ENCODE results near the gene TYK2.
A peak's percentile ranks its signal among the peaks of the same experiment; 100 is the strongest.
"Not testable (repeated sequence)": the region's sequence is repeated elsewhere in the genome, so short reads cannot be mapped to it uniquely, and the experiment has no call there.

The TYK2 gene

GRCh38 chr19:10372690-10373089 is 7.7 kb downstream of the TYK2 start:
- no peak for DNase-seq (ENCODE audit: low spot score)

DNA sequence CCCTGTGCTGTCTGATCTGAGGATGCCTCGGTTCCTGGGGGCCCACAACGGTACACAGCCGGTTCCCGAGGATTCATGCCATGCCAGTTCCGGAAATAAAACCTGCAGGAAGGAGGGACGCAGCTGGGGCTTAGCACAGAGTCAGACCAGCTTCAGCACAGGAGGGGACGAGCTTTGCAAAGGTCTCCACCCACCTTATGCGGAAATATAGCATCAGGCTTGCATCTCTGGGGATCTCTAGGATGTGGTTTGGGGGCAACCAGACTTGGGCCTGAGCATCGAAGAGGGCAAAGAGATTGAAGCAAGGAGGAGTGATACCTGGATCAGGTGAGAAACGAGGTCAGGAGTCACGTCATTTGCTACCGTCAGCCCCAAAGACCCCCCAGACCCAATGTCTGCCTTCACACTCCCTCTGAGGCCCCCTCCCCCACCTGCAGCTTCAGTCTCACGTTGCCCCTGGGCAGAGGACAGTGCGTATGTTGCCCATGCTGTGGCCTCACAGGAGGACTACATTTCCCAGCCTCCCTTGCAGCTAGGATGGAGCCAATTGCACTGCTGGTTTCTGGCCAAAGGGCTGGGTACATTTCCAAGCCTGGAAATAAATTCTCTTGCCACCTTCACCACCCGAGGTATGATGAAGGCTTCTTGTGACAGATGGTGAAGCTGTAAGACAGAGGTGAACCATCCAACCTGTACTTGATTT is 12.1 kb downstream of the TYK2 start:
- no peak for DNase-seq (ENCODE audit: low spot score)

DNA sequence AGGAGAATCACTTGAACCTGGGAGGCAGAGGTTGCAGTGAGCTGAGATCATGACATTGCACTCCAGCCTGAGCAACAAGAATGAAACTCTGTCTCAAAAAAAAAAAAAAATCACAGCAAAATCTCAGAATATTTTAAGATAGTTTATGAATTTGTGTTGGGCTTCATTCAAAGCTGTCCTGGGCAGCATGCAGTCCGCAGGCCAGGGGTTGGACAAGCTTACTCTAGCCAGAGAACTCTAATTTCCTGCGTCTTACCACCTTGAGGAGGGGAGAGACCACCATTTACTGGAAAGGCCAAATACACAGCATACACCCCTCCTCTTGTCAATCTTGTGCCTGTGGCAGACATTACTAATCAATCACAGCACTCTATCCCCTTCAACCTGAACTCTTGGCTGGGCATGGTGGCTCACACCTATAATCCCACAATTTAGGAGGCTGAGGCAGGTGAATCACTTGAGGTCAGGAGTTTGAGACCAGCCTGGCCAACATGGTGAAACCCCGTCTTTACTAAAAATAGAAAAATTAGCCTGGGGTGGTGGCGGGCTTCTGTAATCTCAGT is 13.3 kb downstream of the TYK2 start:
- DNase-seq (ENCODE audit: low spot score), result not testable (repeated sequence)

- no peak for DNase-seq (ENCODE audit: low spot score)
These were observed 14.9 kb downstream of the TYK2 start for GRCh38 chr19:10365518-10365917.

- no peak for DNase-seq (ENCODE audit: low spot score)
These were observed 15.7 kb downstream of the TYK2 start for GRCh38 chr19:10364644-10365043.

- peak; percentile 87 for DNase-seq (ENCODE audit: low spot score)
These were observed 16.5 kb downstream of the TYK2 start for GRCh38 chr19:10363789-10364281.

DNA sequence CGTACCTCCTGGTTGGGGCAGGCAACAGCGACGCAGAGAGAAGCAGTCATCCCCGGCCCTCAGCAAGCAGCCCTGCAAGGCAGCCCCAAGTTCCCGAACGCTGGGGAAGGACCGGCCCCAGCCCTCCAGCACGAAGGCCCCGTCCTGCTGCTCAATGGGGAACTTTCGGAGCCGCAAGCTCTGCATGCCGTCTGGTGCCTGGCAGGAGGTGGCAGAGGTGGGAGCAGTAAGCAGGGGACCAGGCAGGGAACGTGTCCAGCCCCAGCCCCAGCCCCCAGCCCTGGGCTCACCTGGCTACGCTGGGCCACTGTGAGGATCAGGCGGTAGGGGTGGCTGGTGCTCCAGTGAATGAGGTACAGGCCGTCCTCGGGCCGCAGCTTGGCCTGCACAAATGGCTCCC is 18.1 kb downstream of the TYK2 start:
- no peak for DNase-seq (ENCODE audit: low spot score)

DNA sequence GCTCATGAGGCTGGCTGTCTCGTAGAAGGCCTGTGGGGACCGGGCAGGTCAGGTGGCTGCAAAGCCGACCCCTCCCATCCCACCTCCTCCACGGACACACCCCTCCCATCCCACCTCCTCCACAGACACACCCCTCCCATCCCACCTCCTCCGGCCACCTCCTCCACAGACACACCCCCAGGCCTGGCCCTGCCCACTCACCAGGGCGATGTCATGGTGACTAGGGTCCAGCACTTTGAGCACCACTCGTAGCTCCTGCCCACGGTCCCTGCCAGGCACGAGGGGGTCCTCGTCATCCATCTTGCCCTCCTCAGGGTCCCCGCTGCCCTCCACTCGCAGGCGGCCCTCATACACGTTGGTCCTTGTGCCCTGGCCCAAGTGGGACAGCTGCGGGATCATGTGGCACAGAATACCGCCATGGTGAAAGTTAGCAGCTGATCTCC is 18.8 kb downstream of the TYK2 start:
- no peak for DNase-seq (ENCODE audit: low spot score)

DNA sequence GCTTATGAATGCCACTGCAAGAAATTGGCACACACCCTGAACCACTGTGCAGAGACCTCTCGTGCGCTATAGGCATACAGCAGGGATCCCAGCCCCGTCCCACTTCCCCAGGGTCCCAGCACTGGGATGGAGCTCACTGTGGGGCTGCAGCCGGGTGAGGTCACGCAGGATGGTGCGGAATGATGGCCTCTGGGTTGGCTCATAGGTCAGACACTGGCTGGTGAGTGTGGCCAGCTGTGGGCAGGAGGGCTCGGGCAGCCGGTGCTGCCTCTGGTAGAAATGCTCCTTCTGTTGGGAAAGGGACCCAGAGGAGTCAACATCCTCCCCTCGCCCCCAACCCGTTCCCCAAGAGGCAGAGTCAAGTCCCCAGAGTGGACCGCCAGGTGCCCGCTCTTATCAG is 23.9 kb downstream of the TYK2 start:
- no peak for DNase-seq (ENCODE audit: low spot score)

DNA sequence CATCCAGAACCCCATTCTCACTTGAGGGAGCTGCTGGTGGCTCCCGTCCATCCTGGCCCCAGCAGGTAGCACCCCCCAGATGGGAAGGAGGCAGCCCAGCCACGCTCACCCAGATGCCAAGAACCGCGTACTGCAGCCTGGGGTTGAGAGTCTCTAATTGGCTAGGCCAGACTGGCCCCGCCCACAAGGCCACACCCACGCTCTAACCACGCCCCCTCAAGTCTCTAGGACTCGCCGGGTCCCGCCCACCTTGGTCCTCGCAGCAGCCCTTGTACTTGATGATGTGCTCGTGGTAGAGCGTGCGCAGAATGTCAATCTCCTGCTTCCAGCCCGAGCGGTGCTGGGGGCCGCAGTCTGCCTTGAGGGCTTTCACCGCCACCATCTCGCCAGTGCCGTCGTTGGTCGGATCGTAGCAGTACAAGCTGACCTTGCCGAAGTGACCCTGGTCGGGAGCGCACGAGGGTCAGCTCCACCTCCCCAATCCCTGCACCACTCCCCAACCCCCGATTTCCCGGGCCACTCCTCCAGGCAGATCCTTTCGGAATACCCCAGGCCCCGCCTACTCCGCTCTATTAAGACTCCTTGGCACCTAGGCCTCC is 26.5 kb downstream of the TYK2 start:
- DNase-seq (ENCODE audit: low spot score), result peak; percentile 50

- DNase-seq (ENCODE audit: low spot score), result no peak
These were observed 27.4 kb downstream of the TYK2 start for GRCh38 chr19:10352764-10353671.

DNA sequence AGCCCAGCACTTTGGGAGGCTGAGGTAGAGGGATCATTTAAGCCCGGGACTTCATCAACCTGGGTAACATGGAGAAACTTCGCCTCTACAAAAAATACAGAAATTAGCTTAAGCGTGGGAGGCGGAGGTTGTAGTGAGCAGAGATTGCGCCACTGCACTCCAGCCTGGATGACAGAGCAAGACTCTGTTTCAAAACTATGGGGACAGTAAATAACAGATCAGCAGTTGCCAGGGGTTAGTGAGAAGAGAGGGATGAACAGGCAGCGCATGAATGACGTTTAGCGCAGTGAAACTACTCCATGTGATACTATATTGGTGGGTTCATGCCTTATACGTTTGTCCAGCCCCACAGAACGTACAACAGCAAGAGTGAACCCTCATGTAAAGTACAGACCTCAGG is 33.9 kb downstream of the TYK2 start:
- DNase-seq (ENCODE audit: low spot score), result no peak

- no peak for DNase-seq (ENCODE audit: low spot score)
These were observed 35.6 kb downstream of the TYK2 start for GRCh38 chr19:10344780-10345179.

GRCh38 chr19:10343495-10343894 is 36.9 kb downstream of the TYK2 start:
- peak; percentile 34 for DNase-seq (ENCODE audit: low spot score)

DNA sequence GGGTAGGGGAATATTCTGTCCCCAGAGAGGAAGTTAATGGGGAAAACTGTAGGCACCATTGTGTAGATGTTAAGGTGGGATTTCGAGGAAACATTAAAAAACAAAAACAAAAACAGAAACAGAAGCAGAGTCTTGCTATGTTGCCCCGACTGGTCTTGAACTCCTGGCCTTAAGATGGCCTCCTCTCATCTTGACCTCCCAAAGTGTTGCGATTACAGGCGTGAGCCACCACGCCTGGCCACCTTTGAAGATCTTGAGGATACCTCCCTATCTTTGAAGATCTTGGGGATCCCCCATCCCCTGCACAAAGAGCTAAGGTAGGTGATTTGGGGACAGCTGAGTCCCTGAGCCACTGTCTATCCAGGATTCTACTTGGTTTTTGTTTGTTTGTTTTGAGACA is 40.4 kb downstream of the TYK2 start:
- DNase-seq (ENCODE audit: low spot score), result no peak

- DNase-seq (ENCODE audit: low spot score), result no peak
These were observed 40.9 kb downstream of the TYK2 start, which contains the start of gene ICAM3 for GRCh38 chr19:10339380-10339960. TSS of gene ICAM3 (minus strand) at chr19:10339624. CDS start at chr19:10339614, 10 bp downstream.

DNA sequence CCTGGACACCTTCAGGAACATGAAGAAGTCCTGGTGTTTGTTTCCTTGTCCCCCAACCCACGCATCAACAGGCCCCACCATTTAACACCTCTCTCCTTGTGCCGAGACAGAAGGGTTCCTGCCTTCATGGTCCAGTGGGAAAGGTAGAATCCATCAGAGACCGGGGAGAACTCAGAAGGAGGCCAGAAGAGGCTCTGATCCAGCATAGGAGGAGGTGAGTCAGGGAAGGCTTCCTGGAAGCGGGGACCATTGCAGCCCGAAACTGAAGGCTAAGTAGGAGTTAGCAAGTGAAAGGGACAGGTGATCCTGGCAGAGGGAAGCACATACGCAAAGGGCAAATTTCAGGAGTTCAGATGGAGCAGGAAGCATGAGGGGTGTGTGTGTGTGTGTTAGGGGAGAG is 41.4 kb downstream of the TYK2 start:
- no peak for DNase-seq (ENCODE audit: low spot score)

DNA sequence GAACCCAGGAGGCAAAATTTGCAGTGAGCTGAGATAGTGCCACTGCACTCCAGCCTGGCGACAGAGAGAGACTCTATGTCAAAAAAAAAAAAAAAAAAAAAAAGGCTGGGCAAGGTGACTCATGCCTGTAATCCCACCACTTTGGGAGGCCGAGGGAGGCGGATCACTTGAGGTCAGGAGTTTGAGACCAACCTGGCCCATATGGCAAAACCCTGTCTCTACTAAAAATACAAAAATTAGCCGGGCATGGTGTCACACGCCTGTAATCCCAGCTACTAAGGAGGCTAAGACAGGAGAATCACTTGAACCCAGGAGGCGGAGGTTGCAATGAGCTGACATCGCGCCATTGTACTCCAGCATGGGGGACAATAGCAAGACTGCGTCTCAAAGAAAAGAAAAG is 43.6 kb downstream of the TYK2 start:
- not testable (repeated sequence) for DNase-seq (ENCODE audit: low spot score)

GRCh38 chr19:10335352-10335985 is 44.9 kb downstream of the TYK2 start:
- DNase-seq (ENCODE audit: low spot score), result no peak

GRCh38 chr19:10334588-10335351 is 45.6 kb downstream of the TYK2 start:
- peak; percentile 96 for DNase-seq (ENCODE audit: low spot score)

Measured in kidney tubule cell (primary cell).